HG03064 (cell line): ENCODE data around the gene METTL18.
"Not testable (repeated sequence)": the region's sequence is repeated elsewhere in the genome, so short reads cannot be mapped to it uniquely, and the experiment has no call there.

Source experiments
- ATAC-seq: cut with Tn5 transposase; IDR thresholded peaks from one replicate; pipeline ENCODE4 v1.9.1; 2021; ENCODE audit warnings: low read depth; ENCODE audit not compliant: unreplicated experiment

The METTL18 gene

DNA sequence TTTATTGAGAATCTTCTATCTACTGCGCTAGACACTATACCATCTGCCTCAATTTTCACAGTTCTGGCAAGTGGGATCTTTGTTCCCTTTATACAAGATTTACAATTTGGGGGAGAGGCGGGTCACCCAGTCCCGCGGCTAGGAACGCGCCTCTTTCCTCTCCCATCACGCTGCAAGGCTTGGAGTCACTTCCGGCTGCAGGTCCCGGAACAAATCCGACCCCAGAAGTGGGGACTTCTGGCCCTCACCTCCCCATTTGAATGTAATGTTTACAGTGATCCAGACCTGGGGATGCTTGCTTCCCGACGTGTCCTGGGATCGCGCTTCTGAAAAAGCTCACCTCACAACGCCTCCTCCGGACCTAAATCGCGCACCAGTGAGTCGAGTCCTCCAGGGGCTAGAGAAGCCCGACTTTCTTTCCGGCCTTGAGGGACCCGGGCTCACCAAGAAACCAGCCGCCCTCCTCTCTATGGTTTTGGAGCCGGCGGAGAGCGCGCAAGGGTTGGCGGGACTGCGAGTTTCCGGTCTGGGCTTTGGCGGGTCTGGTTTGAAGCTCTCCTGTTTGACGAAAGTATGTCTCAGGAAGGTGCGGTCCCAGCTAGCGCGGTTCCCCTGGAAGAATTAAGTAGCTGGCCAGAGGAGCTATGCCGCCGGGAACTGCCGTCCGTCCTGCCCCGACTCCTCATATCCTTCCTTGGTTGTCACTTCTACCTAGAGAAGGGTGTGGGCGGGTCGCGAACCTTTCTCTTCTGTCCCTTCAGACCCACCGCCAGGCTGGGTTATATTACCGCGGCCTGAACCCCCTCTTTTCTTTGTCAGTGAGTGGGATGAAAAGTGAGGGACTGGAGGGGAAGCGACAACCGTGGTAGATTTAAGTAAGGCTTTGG, at the start of gene METTL18:
TSS of gene METTL18 (minus strand) at position 378 of the 887 bp plus-strand sequence. CDS start 1,212 bp downstream, outside the sequence.
- peak; percentile 93 for ATAC-seq

DNA sequence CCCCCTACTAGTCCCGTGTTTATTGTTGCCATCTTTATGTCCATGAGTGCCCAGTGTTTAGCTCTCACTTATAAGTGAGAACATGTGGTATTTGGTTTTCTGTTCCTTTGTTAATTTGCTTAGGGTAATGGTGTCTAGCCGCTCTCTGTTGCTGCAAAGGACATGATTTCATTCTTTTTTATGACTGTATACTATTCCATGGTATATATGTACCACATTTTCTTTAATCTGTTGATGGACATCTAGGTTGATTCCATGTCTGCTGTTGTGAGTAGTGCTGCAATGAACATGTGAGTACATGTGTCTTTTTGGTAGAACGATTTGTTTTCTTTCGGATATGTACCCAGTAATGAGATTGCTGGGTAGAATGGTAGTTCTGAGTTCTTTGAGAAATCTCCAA, 44.2 kb upstream of the METTL18 start:
- no peak for ATAC-seq

DNA sequence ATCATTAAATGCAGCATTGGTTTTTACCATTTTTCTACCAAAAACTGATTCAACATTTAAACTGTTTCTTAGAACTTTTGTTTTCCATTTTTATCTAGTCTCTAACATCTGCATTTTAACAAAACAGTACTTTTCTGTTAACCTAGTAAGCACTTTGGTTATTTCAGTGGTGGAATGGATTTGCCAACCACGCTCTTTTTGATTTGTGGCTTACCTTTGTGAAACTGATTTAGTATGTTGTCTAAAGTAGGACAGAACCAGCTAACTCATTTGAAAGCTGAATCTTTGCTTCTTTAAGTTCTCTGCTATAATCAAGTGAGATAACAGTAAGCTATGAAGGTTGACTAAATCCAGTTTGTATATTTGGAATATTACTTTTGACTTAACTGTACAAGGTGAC, 41.5 kb upstream of the METTL18 start:
- ATAC-seq = no peak

DNA sequence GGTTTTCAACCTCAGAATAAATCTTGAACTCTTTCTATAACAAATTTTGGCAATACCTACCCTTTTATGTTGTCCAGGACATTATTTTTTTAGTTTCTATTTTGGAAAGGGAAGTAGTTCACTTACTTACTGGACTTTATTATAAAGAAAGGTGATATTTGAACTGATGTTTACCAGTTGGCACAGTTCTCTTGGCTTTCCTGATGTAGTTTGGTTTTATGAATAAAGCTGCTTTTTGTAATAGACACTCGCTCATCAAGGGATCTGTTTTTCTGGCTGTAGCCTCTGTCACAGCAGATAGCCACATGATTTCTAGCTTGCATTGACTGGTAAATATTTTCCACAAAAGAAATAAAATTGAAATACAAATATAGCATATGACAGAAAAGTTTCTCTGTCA, 40.9 kb upstream of the METTL18 start:
- ATAC-seq = no peak

DNA sequence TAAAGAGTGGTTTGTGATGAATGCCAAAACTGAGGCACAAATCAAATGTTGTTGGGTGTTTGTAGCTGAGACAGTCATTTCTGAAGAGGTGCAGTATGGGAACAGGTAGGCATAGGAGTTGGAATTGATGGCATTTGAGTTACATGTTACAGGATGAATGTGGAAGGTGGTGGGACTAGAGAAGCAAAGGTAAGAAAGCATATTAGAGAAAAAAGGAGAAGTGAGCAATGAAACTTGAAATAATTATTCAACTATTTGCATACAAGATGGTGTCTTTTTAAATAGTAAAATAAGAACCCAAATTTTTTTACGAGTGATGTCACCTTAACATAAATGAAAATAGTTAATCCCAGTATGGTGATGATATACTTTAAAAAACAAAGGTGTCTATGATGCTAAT, 40.2 kb upstream of the METTL18 start:
- ATAC-seq = no peak

DNA sequence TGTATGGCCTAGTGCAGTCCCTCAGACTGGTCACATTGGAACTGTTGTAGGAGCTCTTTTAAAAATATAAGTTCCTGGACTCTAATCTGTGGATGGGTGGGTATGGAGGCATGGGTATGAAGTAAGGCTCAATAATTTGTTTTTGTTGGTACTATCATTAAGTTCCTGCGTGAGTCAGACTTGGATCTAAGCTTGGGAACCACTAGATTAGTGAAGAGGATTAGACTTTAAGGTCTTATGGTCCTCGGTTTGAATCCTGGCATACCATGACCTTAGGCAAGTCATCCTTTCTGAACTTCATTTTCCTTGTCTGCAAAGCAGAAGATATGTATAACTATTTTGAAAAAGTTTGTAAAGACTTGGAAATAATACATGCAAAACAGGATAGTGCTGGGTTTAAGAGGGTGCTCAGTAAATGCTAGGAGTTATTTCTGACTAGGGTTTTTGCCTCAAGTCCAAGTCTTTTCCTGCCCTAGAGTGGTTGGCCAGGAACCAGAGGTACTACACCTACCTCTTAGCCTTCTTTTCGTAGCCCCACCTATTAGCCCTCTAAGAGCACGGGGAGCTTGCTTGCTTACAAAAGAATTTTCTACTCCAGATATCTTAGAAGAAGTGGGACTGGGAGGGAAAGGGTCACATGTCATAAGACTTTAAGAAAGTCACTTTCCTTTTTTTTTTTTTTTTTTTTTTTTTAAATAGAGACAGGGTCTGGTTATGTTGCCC, 38.6 kb upstream of the METTL18 start:
- no peak for ATAC-seq

DNA sequence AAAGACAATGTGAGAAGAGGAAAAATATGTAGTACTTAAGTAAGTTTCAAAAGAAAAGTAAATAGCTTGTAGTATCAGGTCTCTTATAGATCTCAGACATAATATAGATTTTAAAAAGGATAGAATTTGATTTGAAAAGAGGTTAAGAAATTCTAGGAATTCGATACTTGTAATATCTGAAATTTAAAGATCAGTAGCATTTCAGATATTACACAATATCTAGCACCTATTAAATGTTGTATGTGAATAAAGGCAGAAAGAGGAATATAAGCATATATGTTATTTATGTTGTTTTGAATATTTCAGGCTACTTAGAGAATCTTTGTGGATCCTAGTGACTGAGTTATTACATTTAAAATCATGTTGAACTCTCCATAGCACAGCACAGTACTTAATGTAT, 35.0 kb upstream of the METTL18 start:
- ATAC-seq = no peak

DNA sequence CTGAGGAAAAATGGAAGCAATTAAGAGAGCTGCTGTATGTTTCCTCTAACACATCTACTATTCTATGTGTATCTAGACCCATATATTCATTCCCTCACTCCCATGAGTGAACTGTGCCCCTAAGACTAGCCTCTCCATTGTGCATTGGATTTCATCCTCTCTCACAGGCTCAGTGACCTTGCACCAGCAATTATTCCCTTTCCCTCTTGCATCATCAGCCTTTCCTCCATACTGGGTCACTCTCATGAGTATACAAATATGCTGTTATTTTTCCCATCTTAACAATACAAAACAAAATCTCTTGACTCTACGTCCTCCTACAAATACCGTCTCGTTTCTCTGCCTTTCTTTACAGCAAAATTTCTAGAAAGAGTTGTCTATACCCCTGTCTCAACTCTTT, 29.4 kb upstream of the METTL18 start:
- no peak for ATAC-seq

DNA sequence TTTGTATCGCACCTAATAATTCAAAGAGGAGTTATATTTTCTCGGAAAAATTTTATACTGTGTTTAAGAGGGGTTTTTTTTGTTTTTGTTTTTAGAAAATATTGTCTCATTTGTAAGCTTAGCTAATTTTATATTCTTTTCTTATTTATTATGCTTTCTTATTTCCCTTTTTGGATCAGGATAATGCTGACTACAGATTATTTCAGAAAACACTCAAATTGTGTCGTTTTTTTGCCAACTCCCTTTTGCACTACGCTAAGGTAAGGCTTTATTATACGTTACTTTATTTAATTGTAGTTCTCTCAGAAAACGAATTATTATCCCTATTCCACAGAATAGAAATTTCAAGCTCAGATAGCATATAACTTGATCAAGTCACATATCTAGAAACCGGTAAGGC, 26.8 kb upstream of the METTL18 start:
- no peak for ATAC-seq

DNA sequence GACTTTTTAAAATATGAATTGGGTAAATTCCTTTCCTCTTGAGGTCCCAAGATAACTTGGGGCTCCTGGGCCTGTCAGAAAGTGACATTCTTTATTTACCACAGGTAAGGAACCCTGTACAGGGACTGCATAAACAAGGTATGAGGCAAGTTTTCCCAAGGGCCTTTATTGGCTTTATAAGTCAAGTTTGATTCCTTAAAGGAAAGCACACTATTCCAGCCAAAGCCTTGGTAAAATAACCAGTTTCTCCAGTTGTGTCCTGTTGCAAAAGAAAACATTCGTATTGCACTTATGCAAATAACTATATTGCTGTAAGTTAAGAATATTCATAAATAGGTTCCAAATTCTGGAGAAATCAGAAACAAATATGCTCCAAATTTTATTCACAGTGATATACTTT, 21.9 kb upstream of the METTL18 start:
- no peak for ATAC-seq

DNA sequence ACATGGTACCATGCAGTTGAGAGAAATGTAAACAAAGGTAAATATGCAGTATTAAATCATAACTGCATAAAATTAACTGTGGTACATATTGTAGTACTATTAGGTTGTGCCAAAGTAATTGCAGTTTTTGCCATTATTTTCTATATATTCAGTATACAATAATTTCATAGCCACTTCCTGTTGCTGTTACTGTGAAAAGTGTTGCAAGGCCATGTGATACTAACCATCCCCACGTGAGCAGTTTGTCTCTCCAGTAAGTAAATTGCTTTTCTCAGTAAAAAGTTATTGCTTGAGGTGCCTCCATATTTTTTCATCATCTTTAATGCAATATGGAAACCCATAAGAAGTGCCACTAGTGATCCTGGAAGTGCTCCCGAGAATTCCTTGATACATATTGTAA, 19.6 kb upstream of the METTL18 start:
- no peak for ATAC-seq

DNA sequence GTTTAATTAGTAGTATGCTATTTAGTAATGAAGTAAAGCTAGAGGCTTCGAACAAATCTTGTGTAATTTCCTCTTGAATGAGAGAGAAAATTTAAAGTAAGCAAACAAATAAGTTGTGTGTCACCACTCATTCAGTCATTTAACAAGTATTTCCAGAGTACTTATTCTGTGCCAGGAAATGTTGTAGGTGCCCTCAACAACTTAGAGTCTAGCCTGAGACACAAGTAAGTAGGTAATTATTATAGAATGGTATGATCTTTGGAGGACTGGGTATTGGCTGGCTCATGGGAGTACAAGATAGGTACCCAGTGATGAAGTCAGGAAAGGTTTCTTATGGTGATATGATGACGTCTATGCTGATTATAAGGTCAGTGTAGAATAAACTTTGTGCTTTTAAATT, 17.4 kb upstream of the METTL18 start:
- ATAC-seq = no peak

DNA sequence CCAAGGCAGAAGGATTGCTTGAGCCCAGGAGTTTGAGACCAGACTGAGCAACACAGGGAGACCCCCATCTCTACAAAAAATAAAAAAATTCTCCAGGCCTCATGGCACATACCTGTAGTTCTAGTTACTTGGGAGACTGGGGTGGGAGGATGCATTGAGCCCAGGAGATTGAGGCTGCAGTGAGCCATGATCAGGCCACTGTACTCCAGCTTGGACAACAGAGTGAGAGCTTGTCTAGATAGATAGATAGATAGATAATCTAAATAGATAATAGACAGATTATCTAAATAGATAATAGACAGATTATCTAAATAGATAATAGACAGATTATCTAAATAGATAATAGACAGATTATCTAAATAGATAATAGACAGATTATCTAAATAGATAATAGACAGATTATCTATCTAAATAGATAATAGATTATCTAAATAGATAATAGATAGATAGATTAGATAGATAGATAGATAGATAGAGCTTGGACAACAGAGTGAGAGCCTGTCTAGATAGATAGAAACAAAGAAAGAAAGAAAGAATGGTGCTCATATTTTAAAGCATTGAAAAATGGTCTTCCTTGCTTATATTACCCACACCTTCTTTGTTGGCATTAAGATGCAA, 16.8 kb upstream of the METTL18 start:
- not testable (repeated sequence) for ATAC-seq

DNA sequence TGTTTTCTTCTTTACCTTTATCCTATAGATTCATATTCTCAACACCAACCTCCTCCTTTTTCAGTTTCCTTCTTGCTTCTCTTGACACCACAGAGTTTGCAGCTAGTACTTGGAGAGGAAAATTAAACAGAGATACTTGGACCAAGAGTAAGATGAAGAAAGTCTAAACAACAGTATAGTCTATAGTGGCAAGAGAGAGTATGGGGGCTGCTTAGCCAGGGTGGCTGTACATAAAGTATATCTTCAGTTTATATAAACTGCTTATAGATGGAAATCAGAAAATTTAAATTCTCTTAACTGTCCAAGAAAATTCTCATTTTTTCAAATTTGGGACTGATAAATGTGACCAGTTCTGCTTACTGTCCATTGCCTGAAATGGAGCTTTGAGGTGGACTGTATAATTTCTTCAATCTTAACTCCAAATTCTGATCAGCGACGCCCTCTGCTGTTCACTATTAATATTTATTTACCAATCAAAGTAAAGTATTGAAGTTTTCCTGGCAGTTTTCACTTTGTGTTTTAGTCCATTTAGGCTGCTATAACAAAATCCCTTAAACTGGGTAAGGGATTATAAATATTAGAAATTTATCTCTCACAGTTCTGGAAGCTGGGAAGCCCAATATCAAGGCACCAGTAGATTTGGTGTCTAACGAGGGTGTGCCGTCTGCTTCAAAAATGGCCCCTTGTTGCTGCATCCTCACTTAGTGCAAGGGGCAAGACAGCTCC, 14.8 kb upstream of the METTL18 start:
- ATAC-seq = no peak

DNA sequence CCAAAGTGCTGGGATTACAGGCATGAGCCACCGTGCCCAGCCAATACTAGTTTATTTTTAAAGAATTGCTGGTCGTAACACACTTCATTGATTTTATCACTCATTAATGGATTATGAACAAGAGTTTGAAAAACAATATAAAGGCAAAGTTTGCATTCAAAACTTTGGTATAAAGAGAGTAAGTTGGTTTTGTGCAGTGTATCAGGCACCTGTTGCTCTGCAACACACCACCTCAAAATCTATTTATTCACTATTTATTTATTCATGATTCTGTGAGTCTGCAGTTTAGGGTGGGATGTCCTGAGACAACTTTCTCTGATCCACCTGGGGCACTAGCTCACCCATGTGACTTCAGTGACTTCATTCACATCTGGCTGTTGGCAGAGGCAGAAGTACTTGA, 10.2 kb upstream of the METTL18 start:
- ATAC-seq = no peak

DNA sequence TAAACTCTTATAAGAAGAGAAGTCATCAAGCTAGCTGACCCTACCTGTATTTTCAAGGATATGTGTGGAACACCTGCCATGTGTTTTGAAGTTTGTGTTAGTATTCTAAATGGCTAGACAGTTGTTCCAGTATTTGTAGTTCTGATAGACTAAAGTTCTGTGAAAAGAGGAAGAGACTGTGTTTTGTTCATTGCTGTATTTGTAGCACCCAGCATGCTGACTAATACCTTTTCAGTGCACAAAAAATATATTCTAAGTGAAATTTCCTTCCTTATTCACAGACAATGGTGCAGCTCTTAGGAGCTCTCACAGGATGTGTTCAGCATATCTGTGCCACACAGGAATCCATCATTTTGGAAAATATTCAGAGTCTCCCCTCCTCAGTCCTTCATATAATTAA, 8.2 kb upstream of the METTL18 start:
- no peak for ATAC-seq

DNA sequence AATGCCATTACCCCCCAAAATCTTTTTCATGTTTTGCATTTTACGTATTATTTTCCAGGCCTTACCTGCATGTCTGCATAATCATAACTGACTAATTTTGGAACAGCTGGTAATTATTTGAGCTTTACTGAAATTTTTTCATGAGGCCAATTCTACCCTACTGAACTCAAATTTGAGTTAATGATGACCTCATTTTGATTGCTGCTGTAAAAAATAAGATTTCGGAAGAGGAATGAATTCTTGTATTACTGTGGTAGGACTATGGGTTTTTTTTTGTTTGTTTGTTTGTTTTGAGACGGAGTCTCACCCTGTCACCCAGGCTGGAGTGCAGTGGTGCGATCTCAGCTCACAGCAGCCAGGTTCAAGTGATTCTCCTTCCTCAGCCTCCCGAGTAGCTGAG, 2.6 kb upstream of the METTL18 start:
- ATAC-seq = no peak

DNA sequence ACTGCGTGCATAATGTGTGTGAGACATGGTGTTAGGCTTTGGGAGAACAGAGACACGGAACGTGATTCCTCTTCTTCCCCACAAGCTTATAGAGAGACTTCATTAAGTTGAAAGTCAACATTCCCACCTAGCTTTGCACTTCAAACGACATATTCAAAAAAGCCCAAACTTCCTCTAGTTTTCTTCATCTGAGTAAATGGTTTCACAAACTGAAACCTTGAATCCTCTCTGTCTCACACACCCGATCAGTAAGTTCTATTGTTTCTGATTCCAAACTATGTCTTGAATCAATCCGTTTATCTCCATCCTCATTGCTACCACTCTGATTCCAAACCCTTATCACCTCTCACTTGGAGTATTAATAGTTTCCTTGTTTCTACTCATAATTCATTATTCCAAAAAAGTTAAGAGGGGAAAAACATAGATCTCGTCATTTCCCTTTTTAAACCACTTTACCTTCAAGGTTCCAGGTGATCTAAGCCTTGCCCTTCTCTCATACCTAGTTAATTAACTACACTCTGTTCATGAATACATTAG, 1.6 kb upstream of the METTL18 start:
- no peak for ATAC-seq

DNA sequence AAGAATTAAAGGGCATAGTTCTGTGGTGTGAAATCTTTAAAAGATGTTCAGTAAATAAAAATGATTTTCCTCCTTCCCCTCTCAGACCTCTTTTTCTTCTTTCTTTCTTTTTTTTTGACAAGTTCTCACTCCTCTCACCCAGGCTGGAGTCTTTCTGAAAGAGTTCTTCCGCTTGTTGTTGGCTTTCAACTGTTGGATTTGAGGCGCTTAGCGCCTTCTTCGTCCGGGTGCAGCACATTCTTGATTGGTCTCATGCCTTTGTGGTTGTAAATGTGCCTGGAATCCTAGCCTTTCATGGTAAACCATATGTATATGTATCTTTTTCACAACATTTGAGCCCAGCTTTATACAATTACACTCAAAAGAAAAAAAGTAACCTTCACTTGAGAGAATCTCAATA, 980 bp upstream of the METTL18 start:
- ATAC-seq = no peak

DNA sequence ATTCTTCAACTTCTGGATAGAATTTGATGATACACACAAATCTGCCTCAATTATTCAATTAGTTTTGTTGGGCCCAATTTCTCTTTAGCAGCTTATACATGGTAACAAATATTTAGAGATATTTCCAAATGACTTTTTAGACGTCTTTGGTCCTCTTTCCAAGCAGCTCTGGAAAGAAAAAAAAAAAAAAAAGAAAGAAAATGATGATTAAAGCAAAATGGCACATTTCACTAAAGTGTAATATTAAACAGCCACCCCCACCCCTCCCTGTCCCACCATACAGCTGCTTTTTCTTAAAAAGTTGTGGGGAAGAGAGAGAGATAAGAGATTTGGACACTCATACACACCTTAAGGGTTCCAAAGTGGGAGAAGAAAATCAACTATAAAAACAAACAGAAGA, 977 bp downstream of the METTL18 start:
- ATAC-seq = no peak

DNA sequence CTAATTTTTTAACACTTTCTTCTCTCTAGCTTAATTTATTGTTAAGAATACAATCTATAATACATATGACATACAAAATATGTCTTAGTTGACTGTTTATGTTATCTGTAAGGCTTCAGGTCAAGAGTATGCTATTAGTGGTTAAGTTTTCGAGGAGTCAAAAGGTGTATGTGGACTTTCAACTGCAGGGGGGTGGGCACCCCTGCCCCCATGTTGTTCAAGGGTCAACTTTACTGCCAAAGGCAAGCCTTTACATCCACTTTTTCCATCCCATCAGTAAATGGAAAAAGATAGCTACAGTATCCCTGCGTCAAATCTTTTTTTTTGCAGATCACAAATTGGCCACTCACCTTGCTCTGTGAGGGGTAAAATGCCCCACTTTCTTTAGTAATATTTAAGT, 6.3 kb downstream of the METTL18 start:
- ATAC-seq = no peak
